ENCODE results near the gene FBXO45.

DNA sequence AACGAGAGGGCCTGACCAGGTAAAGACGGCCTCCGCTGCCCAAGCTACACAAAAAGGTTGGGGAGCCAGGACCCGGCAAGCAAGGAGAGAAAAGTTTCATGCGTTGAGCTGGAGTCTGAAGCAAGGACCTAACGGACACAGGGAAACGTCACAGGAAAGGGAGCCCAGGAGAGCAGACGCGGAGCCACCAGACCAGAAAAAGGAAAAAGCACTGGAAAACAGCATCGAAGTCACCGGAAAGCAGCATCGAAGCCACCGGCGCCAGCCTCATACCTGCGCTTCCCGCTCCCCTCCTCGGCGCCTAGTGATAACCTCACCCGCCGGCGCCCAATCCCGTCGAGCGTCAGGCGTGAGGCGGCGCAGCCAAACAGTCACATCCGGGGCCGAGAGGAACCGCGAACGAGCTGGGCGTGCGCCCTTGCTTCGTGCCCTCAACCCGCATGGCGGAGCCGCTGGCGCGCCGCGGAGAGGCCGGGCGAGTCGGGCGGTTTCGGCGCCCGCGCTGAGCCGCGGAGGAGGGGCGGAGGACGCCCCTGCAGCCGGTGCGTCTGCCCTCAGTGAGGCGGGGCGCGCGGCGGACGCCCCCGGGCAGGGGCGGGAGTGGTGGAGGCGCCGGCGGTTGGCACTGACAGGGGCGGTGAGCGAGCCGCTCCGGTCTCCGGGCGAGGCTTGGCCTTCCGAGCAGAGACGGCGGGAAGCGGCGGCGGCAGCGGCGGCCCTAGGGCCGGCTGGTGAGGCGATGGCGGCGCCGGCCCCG lies at the start of gene FBXO45, which contains the start of gene WDR53:
- TF ChIP-seq, protein P1, sequence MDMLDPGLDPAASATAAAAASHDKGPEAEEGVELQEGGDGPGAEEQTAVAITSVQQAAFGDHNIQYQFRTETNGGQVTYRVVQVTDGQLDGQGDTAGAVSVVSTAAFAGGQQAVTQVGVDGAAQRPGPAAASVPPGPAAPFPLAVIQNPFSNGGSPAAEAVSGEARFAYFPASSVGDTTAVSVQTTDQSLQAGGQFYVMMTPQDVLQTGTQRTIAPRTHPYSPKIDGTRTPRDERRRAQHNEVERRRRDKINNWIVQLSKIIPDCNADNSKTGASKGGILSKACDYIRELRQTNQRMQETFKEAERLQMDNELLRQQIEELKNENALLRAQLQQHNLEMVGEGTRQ (IDR thresholded peaks at IDR 0.05), result no peak
- TF ChIP-seq, protein P2, sequence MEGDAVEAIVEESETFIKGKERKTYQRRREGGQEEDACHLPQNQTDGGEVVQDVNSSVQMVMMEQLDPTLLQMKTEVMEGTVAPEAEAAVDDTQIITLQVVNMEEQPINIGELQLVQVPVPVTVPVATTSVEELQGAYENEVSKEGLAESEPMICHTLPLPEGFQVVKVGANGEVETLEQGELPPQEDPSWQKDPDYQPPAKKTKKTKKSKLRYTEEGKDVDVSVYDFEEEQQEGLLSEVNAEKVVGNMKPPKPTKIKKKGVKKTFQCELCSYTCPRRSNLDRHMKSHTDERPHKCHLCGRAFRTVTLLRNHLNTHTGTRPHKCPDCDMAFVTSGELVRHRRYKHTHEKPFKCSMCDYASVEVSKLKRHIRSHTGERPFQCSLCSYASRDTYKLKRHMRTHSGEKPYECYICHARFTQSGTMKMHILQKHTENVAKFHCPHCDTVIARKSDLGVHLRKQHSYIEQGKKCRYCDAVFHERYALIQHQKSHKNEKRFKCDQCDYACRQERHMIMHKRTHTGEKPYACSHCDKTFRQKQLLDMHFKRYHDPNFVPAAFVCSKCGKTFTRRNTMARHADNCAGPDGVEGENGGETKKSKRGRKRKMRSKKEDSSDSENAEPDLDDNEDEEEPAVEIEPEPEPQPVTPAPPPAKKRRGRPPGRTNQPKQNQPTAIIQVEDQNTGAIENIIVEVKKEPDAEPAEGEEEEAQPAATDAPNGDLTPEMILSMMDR (IDR thresholded peaks at IDR 0.05), result no peak
- TF ChIP-seq, protein P3, sequence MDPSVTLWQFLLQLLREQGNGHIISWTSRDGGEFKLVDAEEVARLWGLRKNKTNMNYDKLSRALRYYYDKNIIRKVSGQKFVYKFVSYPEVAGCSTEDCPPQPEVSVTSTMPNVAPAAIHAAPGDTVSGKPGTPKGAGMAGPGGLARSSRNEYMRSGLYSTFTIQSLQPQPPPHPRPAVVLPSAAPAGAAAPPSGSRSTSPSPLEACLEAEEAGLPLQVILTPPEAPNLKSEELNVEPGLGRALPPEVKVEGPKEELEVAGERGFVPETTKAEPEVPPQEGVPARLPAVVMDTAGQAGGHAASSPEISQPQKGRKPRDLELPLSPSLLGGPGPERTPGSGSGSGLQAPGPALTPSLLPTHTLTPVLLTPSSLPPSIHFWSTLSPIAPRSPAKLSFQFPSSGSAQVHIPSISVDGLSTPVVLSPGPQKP (IDR thresholded peaks at IDR 0.05; ENCODE audit: low read depth, low read length), result no peak
- TF ChIP-seq, protein P4, sequence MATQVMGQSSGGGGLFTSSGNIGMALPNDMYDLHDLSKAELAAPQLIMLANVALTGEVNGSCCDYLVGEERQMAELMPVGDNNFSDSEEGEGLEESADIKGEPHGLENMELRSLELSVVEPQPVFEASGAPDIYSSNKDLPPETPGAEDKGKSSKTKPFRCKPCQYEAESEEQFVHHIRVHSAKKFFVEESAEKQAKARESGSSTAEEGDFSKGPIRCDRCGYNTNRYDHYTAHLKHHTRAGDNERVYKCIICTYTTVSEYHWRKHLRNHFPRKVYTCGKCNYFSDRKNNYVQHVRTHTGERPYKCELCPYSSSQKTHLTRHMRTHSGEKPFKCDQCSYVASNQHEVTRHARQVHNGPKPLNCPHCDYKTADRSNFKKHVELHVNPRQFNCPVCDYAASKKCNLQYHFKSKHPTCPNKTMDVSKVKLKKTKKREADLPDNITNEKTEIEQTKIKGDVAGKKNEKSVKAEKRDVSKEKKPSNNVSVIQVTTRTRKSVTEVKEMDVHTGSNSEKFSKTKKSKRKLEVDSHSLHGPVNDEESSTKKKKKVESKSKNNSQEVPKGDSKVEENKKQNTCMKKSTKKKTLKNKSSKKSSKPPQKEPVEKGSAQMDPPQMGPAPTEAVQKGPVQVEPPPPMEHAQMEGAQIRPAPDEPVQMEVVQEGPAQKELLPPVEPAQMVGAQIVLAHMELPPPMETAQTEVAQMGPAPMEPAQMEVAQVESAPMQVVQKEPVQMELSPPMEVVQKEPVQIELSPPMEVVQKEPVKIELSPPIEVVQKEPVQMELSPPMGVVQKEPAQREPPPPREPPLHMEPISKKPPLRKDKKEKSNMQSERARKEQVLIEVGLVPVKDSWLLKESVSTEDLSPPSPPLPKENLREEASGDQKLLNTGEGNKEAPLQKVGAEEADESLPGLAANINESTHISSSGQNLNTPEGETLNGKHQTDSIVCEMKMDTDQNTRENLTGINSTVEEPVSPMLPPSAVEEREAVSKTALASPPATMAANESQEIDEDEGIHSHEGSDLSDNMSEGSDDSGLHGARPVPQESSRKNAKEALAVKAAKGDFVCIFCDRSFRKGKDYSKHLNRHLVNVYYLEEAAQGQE (IDR thresholded peaks at IDR 0.05), result no peak
- TF ChIP-seq POLR2AphosphoS2 (conservative IDR thresholded peaks at IDR 0.05; ENCODE audit: low read length) (no peak), POLR2A (IDR thresholded peaks at IDR 0.05; ENCODE audit: low read length) (peak; percentile 48), JUNB (IDR thresholded peaks at IDR 0.05) (no peak), RCOR1 (IDR thresholded peaks at IDR 0.05; ENCODE audit: low read depth, low read length) (no peak), EP300 (IDR thresholded peaks at IDR 0.05) (no peak), CBX8 (IDR thresholded peaks at IDR 0.05) (no peak), RFX5 (IDR thresholded peaks at IDR 0.05) (no peak), ZC3H11A (IDR thresholded peaks at IDR 0.05) (no peak)
- TF ChIP-seq, protein P5, sequence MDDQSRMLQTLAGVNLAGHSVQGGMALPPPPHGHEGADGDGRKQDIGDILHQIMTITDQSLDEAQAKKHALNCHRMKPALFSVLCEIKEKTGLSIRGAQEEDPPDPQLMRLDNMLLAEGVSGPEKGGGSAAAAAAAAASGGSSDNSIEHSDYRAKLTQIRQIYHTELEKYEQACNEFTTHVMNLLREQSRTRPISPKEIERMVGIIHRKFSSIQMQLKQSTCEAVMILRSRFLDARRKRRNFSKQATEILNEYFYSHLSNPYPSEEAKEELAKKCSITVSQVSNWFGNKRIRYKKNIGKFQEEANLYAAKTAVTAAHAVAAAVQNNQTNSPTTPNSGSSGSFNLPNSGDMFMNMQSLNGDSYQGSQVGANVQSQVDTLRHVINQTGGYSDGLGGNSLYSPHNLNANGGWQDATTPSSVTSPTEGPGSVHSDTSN (IDR thresholded peaks at IDR 0.05), result no peak

Data from A549 (cell line).